Suppressor macrophage treated with lipopolysaccharide for 4 hours (primary cell): Measurements from ENCODE around the gene NIPA2.

ENCODE experiments used
- DNase-seq: peaks from one replicate; pipeline ENCODE4 v3.0.0-alpha.2; 2020

The NIPA2 gene

GRCh38 chr15:22839046-22839695, 705 bp downstream of the NIPA2 start:
- peak; percentile 46 for DNase-seq

GRCh38 chr15:22844421-22845288, 6.2 kb downstream of the NIPA2 start:
- no peak for DNase-seq

- no peak for DNase-seq
Measured at GRCh38 chr15:22845289-22845900, 6.9 kb downstream of the NIPA2 start.

- DNase-seq = no peak
Measured at GRCh38 chr15:22846073-22846472, 7.6 kb downstream of the NIPA2 start.

- DNase-seq = peak; percentile 45
Measured at GRCh38 chr15:22850055-22850454, 11.6 kb downstream of the NIPA2 start.

- DNase-seq = no peak
Measured at GRCh38 chr15:22851513-22851912, 13.0 kb downstream of the NIPA2 start.

- DNase-seq = no peak
Measured at GRCh38 chr15:22855791-22856190, 17.3 kb downstream of the NIPA2 start.

- no peak for DNase-seq
Measured at GRCh38 chr15:22856659-22857058, 18.2 kb downstream of the NIPA2 start.

GRCh38 chr15:22861161-22861560, 22.7 kb downstream of the NIPA2 start:
- DNase-seq = no peak

GRCh38 chr15:22863356-22863755, 24.9 kb downstream of the NIPA2 start:
- DNase-seq = no peak

GRCh38 chr15:22866079-22866478, 27.6 kb downstream of the NIPA2 start:
- DNase-seq = no peak

GRCh38 chr15:22867886-22868285, 29.4 kb downstream of the NIPA2 start:
- no peak for DNase-seq

- DNase-seq = no peak
Measured at GRCh38 chr15:22868495-22868894, 30.0 kb downstream of the NIPA2 start.

GRCh38 chr15:22868928-22869327, 30.5 kb downstream of the NIPA2 start:
- DNase-seq = no peak

- no peak for DNase-seq
Measured at GRCh38 chr15:22869856-22870255, 31.4 kb downstream of the NIPA2 start.

GRCh38 chr15:22870865-22871264, 32.4 kb downstream of the NIPA2 start:
- no peak for DNase-seq

- no peak for DNase-seq
Measured at GRCh38 chr15:22871481-22872086, 33.1 kb downstream of the NIPA2 start.

- DNase-seq = no peak
Measured at GRCh38 chr15:22872936-22873701, 34.7 kb downstream of the NIPA2 start.

- DNase-seq = no peak
Measured at GRCh38 chr15:22873841-22874240, 35.4 kb downstream of the NIPA2 start.

- DNase-seq = no peak
Measured at GRCh38 chr15:22874256-22874655, 35.8 kb downstream of the NIPA2 start.

- DNase-seq = no peak
Measured at GRCh38 chr15:22874966-22875365, 36.5 kb downstream of the NIPA2 start.

- DNase-seq = no peak
Measured at GRCh38 chr15:22877117-22877516, 38.7 kb downstream of the NIPA2 start.

- DNase-seq = no peak
Measured at GRCh38 chr15:22877607-22878006, 39.1 kb downstream of the NIPA2 start.
